Nephron (organoid): ENCODE data around the gene TRIO.

Source experiments
- H3K27ac Mint-ChIP-seq, 3 experiments: 2 replicates each; pipeline ENCODE4 v1.8.0; 2020; ENCODE audit warnings: mixed read lengths in 3 of 3, mild to moderate bottlenecking in 2 of 3, moderate library complexity in 1 of 3
- H3K27me3 Mint-ChIP-seq: 2 replicates; pipeline ENCODE4 v1.8.0; 2021; ENCODE audit warnings: low read depth, mild to moderate bottlenecking, moderate library complexity, mixed read lengths
- H3K36me3 Mint-ChIP-seq: 2 replicates; pipeline ENCODE4 v1.8.0; 2020; ENCODE audit warnings: low read depth, mixed read lengths
- H3K4me1 Mint-ChIP-seq: 2 replicates; pipeline ENCODE4 v1.8.0; 2020; ENCODE audit warnings: mixed read lengths
- H3K4me3 Mint-ChIP-seq, 3 experiments: 2 replicates each; pipeline ENCODE4 v1.8.0; 2020; ENCODE audit warnings: mild to moderate bottlenecking in 3 of 3, mixed read lengths in 3 of 3, moderate library complexity in 2 of 3
- H3K9me3 Mint-ChIP-seq: 2 replicates; pipeline ENCODE4 v1.8.0; 2020; ENCODE audit warnings: mixed read lengths
- CTCF ChIP-seq, 3 experiments: fragments of 200-600 bp; sonication (generic); IDR thresholded peaks; one replicate each; pipeline ENCODE4 v1.5.0; 2021; ENCODE audit warnings: antibody characterized with exemption in 3 of 3; ENCODE audit not compliant: unreplicated experiment in 3 of 3

TRIO gene

GRCh38 chr5:14155739-14156138, 12.6 kb downstream of the TRIO start:
- Mint-ChIP-seq H3K4me3 (no peak overlapping the region), H3K27me3 (no peaks in the 10 kb centered on the region), H3K9me3 (no peaks in the 10 kb centered on the region), H3K27ac (no peak overlapping the region), H3K4me1 (peaks cover 16% of the 10 kb centered on the region), H3K36me3 (no peaks in the 10 kb centered on the region)
- no peak for TF ChIP-seq CTCF (IDR thresholded peaks at IDR 0.05; ENCODE audit: unreplicated experiment in 3 of 3)

GRCh38 chr5:14156290-14156649, 13.1 kb downstream of the TRIO start:
- Mint-ChIP-seq H3K27ac (no peak overlapping the region), H3K4me3 (no peak overlapping the region), H3K27me3 (no peaks in the 10 kb centered on the region), H3K36me3 (no peaks in the 10 kb centered on the region), H3K4me1 (peaks cover 17% of the 10 kb centered on the region), H3K9me3 (no peaks in the 10 kb centered on the region)
- no peak for TF ChIP-seq CTCF (IDR thresholded peaks at IDR 0.05; ENCODE audit: unreplicated experiment in 3 of 3)

- Mint-ChIP-seq H3K36me3 (no peaks in the 10 kb centered on the region), H3K4me1 (peaks cover 23% of the 10 kb centered on the region), H3K9me3 (no peaks in the 10 kb centered on the region), H3K4me3 (no peak overlapping the region), H3K27me3 (no peaks in the 10 kb centered on the region), H3K27ac (no peak overlapping the region)
- TF ChIP-seq CTCF (IDR thresholded peaks at IDR 0.05; ENCODE audit: unreplicated experiment in 3 of 3), result no peak
These were observed 13.7 kb downstream of the TRIO start for GRCh38 chr5:14156650-14157492.

- no peak for TF ChIP-seq CTCF (IDR thresholded peaks at IDR 0.05; ENCODE audit: unreplicated experiment in 3 of 3)
- peaks cover 29% of the 10 kb centered on the region for H3K4me1 Mint-ChIP-seq
- H3K27ac Mint-ChIP-seq, result no peak overlapping the region
- no peak overlapping the region for H3K4me3 Mint-ChIP-seq
- H3K27me3 Mint-ChIP-seq, result no peaks in the 10 kb centered on the region
- peaks cover 6% of the 10 kb centered on the region for H3K36me3 Mint-ChIP-seq
- H3K9me3 Mint-ChIP-seq, result no peaks in the 10 kb centered on the region
These were observed 14.3 kb downstream of the TRIO start for GRCh38 chr5:14157493-14157782.

GRCh38 chr5:14158890-14159666, 15.9 kb downstream of the TRIO start:
- H3K4me3 Mint-ChIP-seq, result no peak overlapping the region
- no peak for TF ChIP-seq CTCF (IDR thresholded peaks at IDR 0.05; ENCODE audit: unreplicated experiment in 3 of 3)
- peaks cover 3% of the 10 kb centered on the region for H3K9me3 Mint-ChIP-seq
- H3K36me3 Mint-ChIP-seq, result peaks cover 11% of the 10 kb centered on the region
- H3K4me1 Mint-ChIP-seq, result peaks cover 32% of the 10 kb centered on the region
- H3K27ac Mint-ChIP-seq, result no peak overlapping the region
- H3K27me3 Mint-ChIP-seq, result no peaks in the 10 kb centered on the region
